ENCODE measurements around the gene ZNF442.
"Not testable (repeated sequence)": the region's sequence is repeated elsewhere in the genome, so short reads cannot be mapped to it uniquely, and the experiment has no call there.

Gene ZNF442

DNA sequence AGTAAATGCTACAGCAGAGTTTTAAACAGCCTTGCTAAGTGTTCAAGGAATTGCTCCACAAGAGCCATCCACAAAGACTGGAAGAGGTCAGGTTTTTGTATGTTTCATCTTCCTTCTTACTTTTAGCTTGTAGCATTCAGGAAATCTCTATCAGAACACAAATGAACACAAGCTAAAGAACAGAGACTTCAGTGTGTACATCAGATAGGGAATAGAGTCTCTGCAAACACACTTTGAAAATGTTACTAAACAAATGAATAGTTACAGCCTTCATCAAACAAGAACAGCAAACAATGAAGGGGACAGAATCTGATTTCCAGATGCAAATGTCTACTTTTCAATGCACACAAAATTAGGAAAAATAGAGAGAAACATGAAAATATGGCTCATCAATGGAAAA is 39.8 kb downstream of the ZNF442 start:
- no peak for DNase-seq

DNA sequence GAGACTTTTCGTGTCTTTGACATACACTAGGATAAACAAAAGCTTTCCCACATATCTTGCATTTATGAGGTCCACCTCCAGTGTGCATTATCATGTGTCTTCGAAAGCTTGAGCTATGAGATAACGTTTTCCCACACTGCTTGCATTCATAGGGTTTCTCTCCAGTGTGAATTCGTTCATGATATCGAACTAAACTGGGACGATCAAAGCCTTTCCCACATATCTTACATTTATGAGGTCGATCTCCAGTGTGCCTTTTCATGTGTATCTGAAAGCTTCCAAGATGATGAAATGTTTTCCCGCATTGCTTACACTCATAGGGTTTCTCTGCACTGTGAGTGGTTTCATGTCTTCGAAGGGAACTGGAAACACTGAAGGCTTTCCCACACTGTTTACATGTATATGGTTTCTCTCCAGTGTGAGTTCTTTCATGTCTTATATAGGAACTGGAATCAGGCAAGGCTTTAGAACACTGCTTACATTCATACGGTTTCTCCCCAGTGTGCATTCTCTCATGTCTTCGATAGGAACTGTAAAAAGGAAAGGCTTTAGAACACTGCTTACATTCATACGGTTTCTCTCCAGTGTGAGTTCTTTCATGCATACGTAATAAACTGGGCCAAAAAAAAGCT is 46.6 kb downstream of the ZNF442 start:
- no peak for DNase-seq

DNA sequence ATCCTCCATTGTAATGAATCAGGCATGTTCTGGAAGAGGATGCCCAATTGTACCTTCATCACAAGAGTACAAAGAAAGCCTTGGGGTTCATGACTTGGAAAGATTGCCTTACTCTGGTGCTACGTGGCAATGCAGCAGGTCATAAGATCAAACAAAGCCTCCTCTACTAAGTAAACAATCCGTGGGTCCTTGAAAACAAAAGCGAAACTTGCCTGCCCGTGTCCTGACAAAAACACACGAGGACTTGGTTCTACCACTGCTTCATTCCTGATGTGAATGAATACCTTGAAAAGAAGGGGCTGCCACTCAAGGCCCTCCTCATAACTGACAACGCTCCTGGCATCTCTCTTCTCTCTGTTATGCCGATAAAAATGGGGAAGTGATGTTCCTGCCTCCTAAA is 50.9 kb downstream of the ZNF442 start:
- DNase-seq: no peak

DNA sequence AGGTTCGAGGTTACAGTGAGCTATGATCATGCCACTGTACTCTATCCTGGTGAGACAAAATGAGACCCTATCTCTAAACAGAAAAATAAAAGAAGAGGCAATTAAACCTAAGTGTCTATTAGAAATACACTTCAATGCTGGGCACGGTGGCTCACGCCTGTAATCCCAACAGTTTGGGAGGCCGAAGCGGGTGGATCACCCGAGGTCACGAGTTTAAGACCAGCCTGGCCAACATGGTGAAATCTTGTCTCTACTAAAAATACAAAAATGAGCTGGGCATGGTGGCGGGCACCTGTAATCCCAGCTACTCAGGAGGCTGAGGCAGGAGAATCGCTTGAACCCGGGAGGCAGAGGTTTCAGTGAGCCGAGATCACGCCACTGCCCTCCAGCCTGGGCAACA is 56.6 kb downstream of the ZNF442 start:
- DNase-seq: not testable (repeated sequence)

All from fibroblast of skin of right biceps (primary cell).